ENCODE data around the gene RDH14. TPM values are rescaled to one million over a fixed set of nuclear protein-coding genes. Genes with fewer than 3 reads are reported as not detected.

The RDH14 gene
- total RNA-seq, 2 donors from 2014 or later: 20.2 to 23.8 TPM

DNA sequence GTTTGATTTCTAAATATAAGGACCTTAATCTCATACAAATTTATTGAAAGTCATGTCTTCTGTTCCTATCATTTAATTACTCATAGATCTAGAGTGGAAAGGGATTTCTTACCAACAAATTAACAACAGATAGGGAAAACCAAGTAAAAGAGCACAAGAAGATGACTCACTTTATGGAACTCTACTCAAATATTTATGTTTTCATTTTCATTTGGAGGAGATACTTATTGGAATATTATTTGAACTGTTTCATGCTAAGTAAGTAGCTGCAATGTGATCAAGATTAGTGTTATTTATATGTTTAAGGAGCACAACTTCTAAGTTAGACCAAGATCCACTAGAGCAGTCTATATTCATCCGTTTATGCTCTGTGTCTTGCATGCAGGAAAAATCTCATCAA lies 27.6 kb upstream of the RDH14 start:
- no peaks in the 10 kb centered on the region for H3K4me1 ChIP-seq
- no peak for DNase-seq
- no peak for TF ChIP-seq CTCF (IDR thresholded peaks at IDR 0.05)
- no peak overlapping the region for H3K4me3 ChIP-seq
- no peak overlapping the region for H3K27ac ChIP-seq
- intact Hi-C loops (cut with DNase I): no loop called here
- H3K9ac ChIP-seq (ENCODE audit: low read depth in 2 of 2, low read length in 2 of 2): no peak overlapping the region
- H3K9me3 ChIP-seq: no peaks in the 10 kb centered on the region
- no peaks in the 10 kb centered on the region for H3K27me3 ChIP-seq
- H3K36me3 ChIP-seq: no peaks in the 10 kb centered on the region

- Histone ChIP-seq H3K9ac (ENCODE audit: low read depth in 2 of 2, low read length in 2 of 2) (no peak overlapping the region), H3K36me3 (no peaks in the 10 kb centered on the region), H3K4me1 (no peaks in the 10 kb centered on the region), H3K27ac (no peak overlapping the region), H3K27me3 (no peaks in the 10 kb centered on the region), H3K9me3 (no peaks in the 10 kb centered on the region), H3K4me3 (no peak overlapping the region)
- intact Hi-C loops (cut with DNase I): no loop called here
- DNase-seq: no peak
- no peak for TF ChIP-seq CTCF (IDR thresholded peaks at IDR 0.05)
Measured at GRCh38 chr2:18585526-18585925, 25.1 kb upstream of the RDH14 start.

DNA sequence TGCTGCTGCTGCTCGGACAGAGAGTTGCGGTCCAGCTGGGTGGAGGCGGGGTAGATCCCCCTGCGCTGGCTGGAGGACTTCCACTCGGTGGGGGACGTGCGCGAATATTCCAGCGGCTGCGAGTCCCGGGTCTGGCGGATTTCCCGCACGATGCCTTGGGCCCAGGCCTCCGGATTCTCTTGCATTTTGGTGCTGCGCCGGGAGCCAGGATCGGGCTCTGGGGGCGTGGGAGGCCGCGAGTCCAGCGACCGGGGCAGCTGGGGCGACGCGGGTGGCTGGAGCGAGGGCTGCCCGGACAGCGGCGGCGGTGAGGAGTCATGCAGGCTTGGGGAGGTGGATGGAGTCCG lies 24.1 kb upstream of the RDH14 start:
- Histone ChIP-seq H3K9ac (ENCODE audit: low read depth in 2 of 2, low read length in 2 of 2) (no peak overlapping the region), H3K4me3 (no peak overlapping the region), H3K27ac (no peak overlapping the region), H3K4me1 (no peaks in the 10 kb centered on the region), H3K36me3 (no peaks in the 10 kb centered on the region), H3K9me3 (no peaks in the 10 kb centered on the region), H3K27me3 (no peaks in the 10 kb centered on the region)
- no peak for DNase-seq
- no peak for TF ChIP-seq CTCF (IDR thresholded peaks at IDR 0.05)
- intact Hi-C loops (cut with DNase I): no loop called here

DNA sequence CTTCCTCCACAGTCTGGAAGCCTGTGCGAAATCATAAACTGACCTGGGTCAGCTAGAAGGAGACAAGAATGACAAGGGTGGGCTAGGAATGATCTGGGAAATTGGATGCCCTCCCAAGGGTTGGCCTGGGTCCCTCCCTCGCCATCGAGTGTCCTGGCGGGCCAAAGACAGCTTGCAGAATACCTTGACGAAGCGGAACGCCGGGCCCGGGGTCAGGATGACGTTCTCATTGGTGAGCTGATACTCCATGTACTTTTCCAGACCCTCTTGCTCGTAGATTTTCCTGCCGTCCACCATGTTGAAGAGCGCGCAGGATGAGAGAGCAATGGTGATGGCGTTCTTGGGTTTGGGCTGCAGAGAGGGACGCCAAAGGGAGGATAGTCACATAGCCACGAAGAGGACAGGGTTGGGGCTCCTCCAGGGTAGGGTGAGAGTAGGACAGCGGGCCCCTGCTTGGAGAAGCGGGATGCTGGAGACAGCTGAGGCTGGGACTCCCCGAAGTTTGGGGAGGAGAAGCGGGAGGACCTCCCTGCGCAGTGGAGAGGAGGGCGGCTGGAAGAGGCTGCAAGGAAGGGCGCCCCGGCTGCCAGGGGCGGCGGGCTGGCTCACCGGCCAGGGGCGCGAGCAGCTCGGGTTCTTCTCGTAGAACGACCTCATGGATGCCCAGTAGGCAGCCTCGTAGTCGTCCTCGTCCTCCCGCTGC lies 23.6 kb upstream of the RDH14 start:
- no peaks in the 10 kb centered on the region for H3K27me3 ChIP-seq
- no peak overlapping the region for H3K4me3 ChIP-seq
- no peak overlapping the region for H3K9ac ChIP-seq (ENCODE audit: low read depth in 2 of 2, low read length in 2 of 2)
- no peaks in the 10 kb centered on the region for H3K4me1 ChIP-seq
- no peaks in the 10 kb centered on the region for H3K9me3 ChIP-seq
- no peak overlapping the region for H3K27ac ChIP-seq
- no peak for DNase-seq
- intact Hi-C loops (cut with DNase I): no loop called here
- TF ChIP-seq CTCF (IDR thresholded peaks at IDR 0.05): no peak
- H3K36me3 ChIP-seq: no peaks in the 10 kb centered on the region

- Histone ChIP-seq H3K4me3 (no peak overlapping the region), H3K9ac (ENCODE audit: low read depth in 2 of 2, low read length in 2 of 2) (no peak overlapping the region), H3K27me3 (no peaks in the 10 kb centered on the region), H3K27ac (no peak overlapping the region), H3K4me1 (no peaks in the 10 kb centered on the region), H3K9me3 (no peaks in the 10 kb centered on the region), H3K36me3 (no peaks in the 10 kb centered on the region)
- no peak for TF ChIP-seq CTCF (IDR thresholded peaks at IDR 0.05)
- intact Hi-C loops (cut with DNase I): no loop called here
- no peak for DNase-seq
Measured at GRCh38 chr2:18580606-18581005, 20.2 kb upstream of the RDH14 start.
